IMR-90 (cell line): ENCODE results near the gene NFAT5. TPM values are rescaled to one million over a fixed set of nuclear protein-coding genes. Genes with fewer than 3 reads are reported as not detected.

Experiments used
- ATAC-seq: fragments of 200-7000 bp; cut with Tn5 transposase; 2 replicates; pipeline ENCODE4 v1.9.1; 2020; ENCODE audit warnings: low read depth, mild to moderate bottlenecking, moderate library complexity
- BruUV-seq: library from RNA; stranded (reverse); fragments of 400-500 nt; replicated peaks from 2 replicates; lab custom pipeline; 2021; lab: Mats Ljungman, UMichigan
- CTCF ChIA-PET: fragments of 300-600 bp; formaldehyde crosslinking; extraction: SDS; loops from one replicate; lab custom pipeline; 2021; ENCODE audit warnings: antibody characterized with exemption; lab: Yijun Ruan, JAX
- POLR2A ChIA-PET: fragments of 300-600 bp; sonication (Branson Sonifier 250); formaldehyde crosslinking; loops from one replicate; lab custom pipeline; 2022; ENCODE audit warnings: antibody characterized with exemption; ENCODE audit not compliant: unreplicated experiment; lab: Charles Lee
- DNase-seq: peaks from one replicate; pipeline ENCODE4 v3.0.0; 2013
- H2AFZ ChIP-seq: replicated peaks from 2 replicates; pipeline ENCODE3; 2013; ENCODE audit warnings: low read length, mild to moderate bottlenecking; ENCODE audit not compliant: poor library complexity
- H2AK5ac ChIP-seq: 2 replicates; pipeline ENCODE4 v1.6.1; 2013; ENCODE audit warnings: low read depth, low read length, inconsistent platforms
- H2AK9ac ChIP-seq: replicated peaks from 2 replicates; pipeline ENCODE3; 2013; ENCODE audit warnings: mild to moderate bottlenecking, low read depth, low read length, moderate library complexity; ENCODE audit not compliant: poor library complexity
- H2BK120ac ChIP-seq: 2 replicates; pipeline ENCODE4 v1.6.1; 2013; ENCODE audit warnings: low read depth, low read length, inconsistent platforms
- H2BK15ac ChIP-seq: 3 replicates; pipeline ENCODE4 v1.6.1; 2013; ENCODE audit warnings: low read depth, low read length, inconsistent platforms
- H2BK20ac ChIP-seq: 2 replicates; pipeline ENCODE4 v1.6.1; 2013; ENCODE audit warnings: low read depth, mild to moderate bottlenecking, inconsistent platforms, low read length, moderate library complexity
- H2BK5ac ChIP-seq: 2 replicates; pipeline ENCODE4 v1.6.1; 2013; ENCODE audit warnings: mild to moderate bottlenecking, low read depth, low read length, inconsistent platforms; ENCODE audit not compliant: poor library complexity, severe bottlenecking
- H3K14ac ChIP-seq: replicated peaks from 2 replicates; pipeline ENCODE4 v1.6.1; 2013; ENCODE audit warnings: low read depth, low read length, inconsistent platforms
- H3K18ac ChIP-seq: 2 replicates; pipeline ENCODE4 v1.6.1; 2013; ENCODE audit warnings: low read depth, low read length, control low read depth
- H3K23ac ChIP-seq: 2 replicates; pipeline ENCODE4 v1.6.1; 2013; ENCODE audit warnings: low read depth, low read length, inconsistent platforms
- H3K27ac ChIP-seq: 2 replicates; pipeline ENCODE4 v1.5.1; 2013; ENCODE audit warnings: mild to moderate bottlenecking, control low read depth, low read length; ENCODE audit not compliant: insufficient read depth
- H3K27me3 ChIP-seq: 2 replicates; pipeline ENCODE4 v1.6.1; 2013; ENCODE audit warnings: low read length; ENCODE audit not compliant: control insufficient read depth, insufficient read depth
- H3K36me3 ChIP-seq: 2 replicates; pipeline ENCODE4 v1.6.1; 2013; ENCODE audit warnings: low read length, mixed read lengths; ENCODE audit not compliant: control insufficient read depth, insufficient read depth
- H3K4ac ChIP-seq: 2 replicates; pipeline ENCODE4 v1.6.1; 2013; ENCODE audit warnings: low read depth, low read length, inconsistent platforms
- H3K4me1 ChIP-seq: 2 replicates; pipeline ENCODE4 v1.6.1; 2013; ENCODE audit warnings: low read length, mixed read lengths; ENCODE audit not compliant: control insufficient read depth, insufficient read depth
- H3K4me2 ChIP-seq: 2 replicates; pipeline ENCODE4 v1.6.1; 2013; ENCODE audit warnings: low read depth, mild to moderate bottlenecking, control low read depth, low read length, moderate library complexity
- H3K4me3 ChIP-seq: 2 replicates; pipeline ENCODE4 v1.5.1; 2013; ENCODE audit warnings: low read depth, mild to moderate bottlenecking, control low read depth, low read length, moderate library complexity; ENCODE audit not compliant: insufficient read depth
- H3K56ac ChIP-seq: 2 replicates; pipeline ENCODE4 v1.6.1; 2013; ENCODE audit warnings: low read length, inconsistent platforms; ENCODE audit not compliant: insufficient read depth; ENCODE audit errors: extremely low read depth
- H3K79me1 ChIP-seq, 2 experiments: 2 replicates each; pipeline ENCODE4 v1.6.1; 2013; ENCODE audit warnings: low read length in 2 of 2, inconsistent platforms in 1 of 2, low read depth in 1 of 2
- H3K9ac ChIP-seq: 2 replicates; pipeline ENCODE4 v1.6.1; 2013; ENCODE audit warnings: low read depth, low read length, control low read depth
- H3K9me1 ChIP-seq: 2 replicates; pipeline ENCODE4 v1.6.1; 2013; ENCODE audit warnings: low read length, inconsistent platforms; ENCODE audit not compliant: insufficient read depth
- H3K9me3 ChIP-seq: 2 replicates; pipeline ENCODE4 v1.6.1; 2013; ENCODE audit warnings: low read length; ENCODE audit not compliant: control insufficient read depth, insufficient read depth
- H4K20me1 ChIP-seq: 2 replicates; pipeline ENCODE4 v1.6.1; 2013; ENCODE audit warnings: low read length, inconsistent platforms; ENCODE audit not compliant: insufficient read depth
- H4K5ac ChIP-seq: 2 replicates; pipeline ENCODE4 v1.6.1; 2013; ENCODE audit warnings: mild to moderate bottlenecking, low read depth, low read length, control low read depth
- H4K8ac ChIP-seq, 2 experiments: 2 replicates each; pipeline ENCODE4 v1.6.1; 2013; ENCODE audit warnings: low read depth in 2 of 2, low read length in 2 of 2, control low read depth in 1 of 2, inconsistent platforms in 1 of 2
- H4K91ac ChIP-seq: 2 replicates; pipeline ENCODE4 v1.6.1; 2013; ENCODE audit warnings: low read depth, low read length, inconsistent platforms; ENCODE audit not compliant: insufficient read depth
- BHLHE40 ChIP-seq: fragments of 150-350 bp; IDR thresholded peaks from 2 replicates; pipeline ENCODE4 v1.6.1; 2016; ENCODE audit warnings: mild to moderate bottlenecking, low read depth, low read length
- CHD1 ChIP-seq: IDR thresholded peaks from 2 replicates; pipeline ENCODE4 v1.6.1; 2012; ENCODE audit warnings: low read depth, low read length, improper control_type of control experiment
- FOS ChIP-seq: fragments of 150-350 bp; IDR thresholded peaks from 2 replicates; pipeline ENCODE4 v1.6.1; 2016; ENCODE audit warnings: low read depth, low read length
- POLR2A ChIP-seq: IDR thresholded peaks from 2 replicates; pipeline ENCODE4 v1.6.1; 2012; ENCODE audit warnings: mild to moderate bottlenecking, low read depth, low read length
- SMC3 ChIP-seq: fragments of 150-350 bp; IDR thresholded peaks from 2 replicates; pipeline ENCODE4 v1.6.1; 2016; ENCODE audit warnings: low read depth, mild to moderate bottlenecking, antibody characterized with exemption, low read length, moderate library complexity
- USF2 ChIP-seq: fragments of 150-350 bp; IDR thresholded peaks from 2 replicates; pipeline ENCODE4 v1.6.1; 2017; ENCODE audit warnings: mild to moderate bottlenecking, antibody characterized with exemption, low read length, low read depth
- WGBS, 2 experiments: methylation state at CpG; one replicate each; pipeline versions ENCODE4 v1.1.5 to v1.1.7; 2013; ENCODE audit warnings: missing lambda C conversion rate in 2 of 2; ENCODE audit not compliant: insufficient read length in 1 of 2; ENCODE audit errors: extremely low coverage in 2 of 2; 5-methylcytosine and 5-hydroxymethylcytosine counted together
- dilution Hi-C: fragments of 300-500 bp; cut with HindIII; formaldehyde crosslinking; loops from one replicate; pipeline ENCODE4 v1.14.3; 2018; ENCODE audit warnings: low sequenced_read_pairs; ENCODE audit not compliant: unreplicated experiment
- in situ Hi-C: fragments of 300-500 bp; cut with MboI; formaldehyde crosslinking; loops from 3 replicates; pipeline ENCODE4 v1.14.3; 2019; ENCODE audit warnings: low sequenced_read_pairs, inconsistent platforms, mixed read lengths
- intact Hi-C: fragments of 100-400 bp; cut with micrococcal nuclease; formaldehyde crosslinking; loops from 2 replicates; pipeline ENCODE4 v1.10.0; 2022
- polyA plus RNA-seq, 3 experiments: library from polyadenylated mRNA; depleted of rRNA; stranded (reverse); fragments of >200 nt; gene quantifications; 2 replicates each; pipeline ENCODE4 v1.2.3, GENCODE V29; 2012; ENCODE audit warnings: low replicate concordance in 1 of 3
- total RNA-seq: library from RNA; depleted of rRNA; stranded (reverse); fragments of >200 nt; gene quantifications from 2 replicates; pipeline ENCODE4 v1.2.3, GENCODE V29; 2012

NFAT5 gene
- total and polyA plus RNA-seq, 2 of the 4 experiments (the other 2 are of a cell fraction) = 10.9 to 20.1 TPM

- Histone ChIP-seq H2AK5ac (no peak overlapping the region), H2BK20ac (no peak overlapping the region), H2BK5ac (no peak overlapping the region), H3K9me3 (no peaks in the 10 kb centered on the region), H4K91ac (no peak overlapping the region), H3K14ac (no peak overlapping the region), H3K4me1 (no peaks in the 10 kb centered on the region), H3K4me3 (no peak overlapping the region), H3K4ac (no peak overlapping the region), H3K23ac (no peak overlapping the region), H3K9ac (no peak overlapping the region), H2BK120ac (no peak overlapping the region), H3K27ac (no peak overlapping the region), H4K20me1 (peaks cover 6% of the 10 kb centered on the region; the same call in 1 of the 2 replicates), H4K5ac (no peak overlapping the region), H4K8ac (no peak overlapping the region), H2AFZ (no peak overlapping the region), H3K18ac (no peak overlapping the region), H3K9me1 (0 out of 2 replicates have a peak, but pooled peaks cover 5% of the 10 kb centered on the region), H2BK15ac (no peak overlapping the region), H3K79me1 (peaks cover 38 to 59% of the 10 kb centered on the region in 2 experiments), H3K36me3 (peaks cover 68% of the 10 kb centered on the region), H3K27me3 (no peaks in the 10 kb centered on the region), H3K56ac (no peak overlapping the region), H2AK9ac (no peak overlapping the region), H3K4me2 (no peak overlapping the region)
- intact Hi-C loops = no loop called here
- TF ChIP-seq SMC3 (no peak), BHLHE40 (no peak), FOS (no peak), USF2 (no peak), POLR2A (no peak), CHD1 (no peak)
- dilution Hi-C loops = no loop called here
- CTCF ChIA-PET = interaction anchor here (0.7 kb wide), 1 partner anchor 149 kb away, joined by 4 read pairs; no protein-coding TSS in a partner anchor
- DNase-seq = no peak
- no TSS peak for BruUV-seq
- no peak for ATAC-seq
- 93% methylated on average over 3 of the region's 8 CpGs; no CpG with 5 or more reads in 1 of the 2 experiments for WGBS, 2 experiments
- POLR2A ChIA-PET = no interaction called here
- in situ Hi-C loops = no loop called here
These were observed 181.3 kb downstream of the NFAT5 start for GRCh38 chr16:69747115-69747514.
